NB4 (cell line): ENCODE results near the gene DPP10.

Source experiments
- CTCF ChIP-seq: IDR thresholded peaks from one replicate; pipeline ENCODE4 v1.5.1; 2012; ENCODE audit warnings: low read depth, low read length
- MAX ChIP-seq: IDR thresholded peaks from 2 replicates; pipeline ENCODE4 v1.6.1; 2011; ENCODE audit warnings: low read depth, low read length
- POLR2A ChIP-seq: IDR thresholded peaks from 2 replicates; pipeline ENCODE4 v1.6.1; 2011; ENCODE audit warnings: mild to moderate bottlenecking; ENCODE audit not compliant: insufficient read length; ENCODE audit errors: extremely low read depth

GRCh38 chr2:114525955-114526354 is 83.5 kb downstream of the DPP10 start:
- TF ChIP-seq CTCF = no peak
- no peak for TF ChIP-seq POLR2A
- no peak for TF ChIP-seq MAX
